ENCODE data around the gene RABEP2. TPM values are rescaled to one million over a fixed set of nuclear protein-coding genes. Genes with fewer than 3 reads are reported as not detected.

RABEP2 gene
- total RNA-seq, 1 donor from 2014 or later: 12.2 TPM

DNA sequence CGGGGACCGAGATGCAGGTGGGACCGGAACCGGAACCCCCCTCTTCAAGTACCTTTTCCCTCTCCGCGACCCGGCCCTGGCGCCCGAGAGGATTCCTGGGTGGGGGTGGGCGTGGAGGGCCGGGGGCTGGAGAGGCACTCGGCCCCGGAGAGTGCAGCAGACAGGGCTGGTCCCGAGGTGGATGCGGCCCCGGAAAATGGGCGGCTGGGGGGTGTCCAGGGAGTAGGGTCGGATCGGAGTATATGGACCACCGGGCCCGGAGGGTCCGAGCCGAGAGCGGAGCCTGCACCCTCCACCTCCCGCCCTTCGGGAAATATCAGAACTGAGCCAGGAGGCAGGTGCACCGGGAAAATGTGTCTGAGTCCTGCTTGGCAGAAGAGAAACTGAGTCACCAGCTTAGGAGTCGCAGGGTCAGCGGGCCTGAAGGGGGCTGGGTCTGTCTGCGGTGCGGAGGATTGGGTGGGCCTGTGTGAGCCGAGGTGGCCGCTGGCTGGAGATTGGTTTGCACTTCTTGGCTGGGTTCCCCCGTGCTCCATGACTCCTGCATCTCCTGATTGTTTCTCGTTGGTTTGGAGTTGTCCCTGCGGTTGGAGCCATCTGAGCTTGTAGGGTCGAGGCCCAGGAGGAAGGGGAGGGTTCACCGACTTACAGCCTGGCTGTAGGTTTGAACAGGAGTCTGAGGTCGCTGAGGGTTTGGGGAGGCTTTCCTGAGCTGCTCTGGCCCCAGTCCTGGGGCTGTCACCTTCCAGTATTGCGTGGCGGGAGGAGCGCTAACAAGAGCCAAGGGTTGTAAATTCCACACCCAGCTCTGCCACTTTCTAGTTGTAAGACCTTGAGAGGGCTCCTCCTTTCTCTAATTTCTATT lies 60.9 kb downstream of the RABEP2 start:
- DNase-seq (ENCODE audit: low spot score in 2 of 2) (no peak), FAIRE-seq (no peak)

DNA sequence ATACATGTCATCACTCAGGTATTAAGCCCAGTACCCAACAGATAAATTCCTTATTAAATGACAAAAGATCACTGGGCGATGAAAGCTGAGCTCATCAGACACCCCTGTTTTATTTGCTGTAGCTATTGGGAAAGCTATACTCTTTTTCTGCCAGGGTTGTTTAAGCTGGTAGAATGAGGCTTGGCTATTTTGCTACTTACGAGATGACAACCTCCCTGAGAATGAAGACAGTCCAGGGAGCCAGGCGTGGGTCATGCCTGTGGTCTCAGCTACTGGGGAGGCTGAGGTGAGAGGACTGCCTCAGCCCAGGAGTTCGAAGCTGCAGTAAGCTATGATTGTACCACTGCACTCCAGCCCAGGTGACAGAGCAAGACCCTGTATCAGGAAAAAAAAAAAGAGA lies 65.7 kb downstream of the RABEP2 start:
- FAIRE-seq (no peak), DNase-seq (ENCODE audit: low spot score in 2 of 2) (no peak)

DNA sequence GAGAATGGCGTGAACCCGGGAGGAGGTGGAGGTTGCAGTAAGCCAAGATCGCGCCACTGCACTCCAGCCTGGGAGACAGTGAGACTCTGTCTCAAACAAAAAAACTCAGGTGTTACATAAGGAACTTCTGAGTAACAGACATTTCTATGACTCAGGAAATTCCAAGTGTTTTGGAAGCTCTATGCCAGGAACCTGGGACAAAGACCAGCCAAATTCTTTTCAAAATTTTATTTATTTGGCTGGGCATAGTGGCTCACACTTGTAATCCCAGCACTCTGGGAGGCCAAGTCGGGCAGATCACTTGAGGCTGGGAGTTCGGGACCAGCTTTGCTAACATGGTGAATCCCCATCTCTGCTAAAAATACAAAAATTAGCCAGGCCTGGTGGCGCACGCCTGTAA lies 66.6 kb downstream of the RABEP2 start:
- FAIRE-seq (no peak), DNase-seq (ENCODE audit: low spot score in 2 of 2) (no peak)

Small RNAs within 50 kb of the gene (small RNA-seq; reads per million reads assigned to genes)
- not detected for gene RF00416

Other genes with a start within 250 kb of the RABEP2 start
- gene EIF3C, start 213.8 kb downstream of the RABEP2 start, total RNA-seq: 207 TPM
- gene NPIPB9, start 173.5 kb downstream of the RABEP2 start, total RNA-seq: 2.4 TPM
- gene ATXN2L, start 102.2 kb downstream of the RABEP2 start, total RNA-seq: 18.3 TPM
- 64.4 TPM for gene TUFM, start 78.9 kb downstream of the RABEP2 start, total RNA-seq
- gene SH2B1, start 61.4 kb downstream of the RABEP2 start, total RNA-seq: 10.6 TPM
- not detected for gene ATP2A1, start 46.8 kb downstream of the RABEP2 start, total RNA-seq
- under 0.01 TPM for gene CD19, start 6.7 kb upstream of the RABEP2 start, total RNA-seq
- gene NFATC2IP, start 25.7 kb upstream of the RABEP2 start, total RNA-seq: 17.9 TPM
- 22.4 TPM for gene SPNS1, start 49.5 kb upstream of the RABEP2 start, total RNA-seq
- 0.41 TPM for gene LAT, start 59.8 kb upstream of the RABEP2 start, total RNA-seq

All from frontal cortex (tissue), 4 donors.